ENCODE results near the gene ZER1. TPM values are rescaled to one million over a fixed set of nuclear protein-coding genes. Genes with fewer than 3 reads are reported as not detected.

Gene ZER1
- total RNA-seq, 2 experiments from 2014 or later: 11.0 to 15.1 TPM

DNA sequence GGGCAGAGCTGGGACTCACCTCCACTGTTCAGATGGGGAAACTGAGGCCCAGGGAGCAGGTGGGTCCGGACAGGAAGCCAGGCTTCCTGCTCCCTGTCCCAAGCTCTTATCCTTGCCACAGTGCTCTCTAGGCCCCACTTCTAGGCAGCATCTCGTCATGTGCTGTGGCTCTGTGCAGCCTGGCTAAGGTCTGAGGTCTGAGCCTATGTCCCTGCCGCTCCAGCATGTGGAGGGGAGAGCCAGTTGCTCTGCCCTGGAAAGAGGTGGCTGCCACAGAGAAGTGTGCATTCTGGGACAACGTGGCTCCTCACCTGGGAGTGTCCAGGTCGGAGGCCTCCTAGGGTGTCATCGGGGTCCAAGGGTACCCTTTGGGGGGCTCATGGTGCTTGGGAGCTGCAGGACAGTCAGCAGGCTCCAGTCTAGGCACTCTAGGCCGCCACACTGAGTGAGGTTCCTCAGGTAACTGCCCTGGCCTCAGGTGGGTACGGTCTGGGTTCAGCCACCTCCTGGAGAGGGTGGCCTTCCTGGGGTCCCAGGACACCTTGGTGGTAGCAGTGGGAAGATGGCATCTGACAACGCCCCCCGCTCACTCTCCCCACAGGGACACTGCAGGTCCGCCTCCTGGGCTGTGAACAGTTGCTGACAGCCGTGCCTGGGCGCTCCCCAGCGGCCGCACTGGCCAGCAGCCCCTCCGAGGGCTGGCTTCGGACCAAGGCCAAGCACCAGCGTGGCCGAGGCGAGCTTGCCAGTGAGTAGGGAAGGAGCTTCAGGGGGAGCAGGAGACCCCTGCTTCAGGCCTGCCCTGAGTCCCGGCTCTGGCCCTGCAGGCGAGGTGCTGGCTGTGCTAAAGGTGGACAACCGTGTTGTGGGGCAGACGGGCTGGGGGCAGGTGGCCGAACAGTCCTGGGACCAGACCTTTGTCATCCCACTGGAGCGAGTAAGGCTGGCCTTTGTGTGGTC lies 59.0 kb downstream of the ZER1 start:
- H3K27ac ChIP-seq (ENCODE audit: low read depth, low read length, poor library complexity, severe bottlenecking): no peak overlapping the region
- no peak for DNase-seq (ENCODE audit: low spot score)
- POLR2A ChIA-PET: no interaction called here

DNA sequence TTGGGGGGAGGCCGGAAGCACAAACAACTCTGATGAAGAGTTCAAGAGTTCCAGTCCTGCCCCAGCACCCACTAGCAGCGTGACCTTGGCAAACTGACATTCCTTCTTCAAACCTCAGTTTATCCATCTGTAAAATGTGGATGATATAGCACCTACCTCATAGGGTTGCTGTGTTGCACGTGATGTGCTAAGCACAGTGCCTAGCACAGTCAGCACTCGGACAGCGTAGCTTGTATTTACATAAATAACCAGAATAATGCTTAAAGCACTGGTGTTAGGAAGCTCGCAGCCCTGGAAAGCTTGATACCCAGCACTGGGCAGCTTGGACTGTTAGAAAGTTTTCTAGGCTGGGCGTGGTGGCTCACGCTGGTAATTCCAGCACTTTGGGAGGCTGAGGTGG lies 64.3 kb downstream of the ZER1 start:
- Histone ChIP-seq H3K27ac (ENCODE audit: low read depth, low read length, poor library complexity, severe bottlenecking) (no peak overlapping the region), H3K36me3 (ENCODE audit: insufficient read depth, low read length) (no peaks in the 10 kb centered on the region), H4K20me1 (ENCODE audit: insufficient read depth, low read length) (no peaks in the 10 kb centered on the region), H3K4me2 (ENCODE audit: low read length) (no peak overlapping the region), H3K4me1 (ENCODE audit: insufficient read depth, low read length, poor library complexity, severe bottlenecking) (peaks cover 7% of the 10 kb centered on the region), H3K9me2 (ENCODE audit: insufficient read depth, low read length) (no peaks in the 10 kb centered on the region), H3K9me3 (ENCODE audit: low read length) (no peaks in the 10 kb centered on the region), H3K4me3 (ENCODE audit: low read depth, low read length, poor library complexity, severe bottlenecking) (no peak overlapping the region), H3K79me2 (ENCODE audit: insufficient read depth, low read depth, low read length) (no peaks in the 10 kb centered on the region), H2AFZ (ENCODE audit: low read length) (no peak overlapping the region)
- TF ChIP-seq, protein P1, sequence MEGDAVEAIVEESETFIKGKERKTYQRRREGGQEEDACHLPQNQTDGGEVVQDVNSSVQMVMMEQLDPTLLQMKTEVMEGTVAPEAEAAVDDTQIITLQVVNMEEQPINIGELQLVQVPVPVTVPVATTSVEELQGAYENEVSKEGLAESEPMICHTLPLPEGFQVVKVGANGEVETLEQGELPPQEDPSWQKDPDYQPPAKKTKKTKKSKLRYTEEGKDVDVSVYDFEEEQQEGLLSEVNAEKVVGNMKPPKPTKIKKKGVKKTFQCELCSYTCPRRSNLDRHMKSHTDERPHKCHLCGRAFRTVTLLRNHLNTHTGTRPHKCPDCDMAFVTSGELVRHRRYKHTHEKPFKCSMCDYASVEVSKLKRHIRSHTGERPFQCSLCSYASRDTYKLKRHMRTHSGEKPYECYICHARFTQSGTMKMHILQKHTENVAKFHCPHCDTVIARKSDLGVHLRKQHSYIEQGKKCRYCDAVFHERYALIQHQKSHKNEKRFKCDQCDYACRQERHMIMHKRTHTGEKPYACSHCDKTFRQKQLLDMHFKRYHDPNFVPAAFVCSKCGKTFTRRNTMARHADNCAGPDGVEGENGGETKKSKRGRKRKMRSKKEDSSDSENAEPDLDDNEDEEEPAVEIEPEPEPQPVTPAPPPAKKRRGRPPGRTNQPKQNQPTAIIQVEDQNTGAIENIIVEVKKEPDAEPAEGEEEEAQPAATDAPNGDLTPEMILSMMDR (conservative IDR thresholded peaks at IDR 0.05; ENCODE audit: low read length): no peak
- TF ChIP-seq EZH2phosphoT487 (IDR thresholded peaks at IDR 0.05; ENCODE audit: borderline replicate concordance, low read depth, low read length): no peak
- BruUV-seq (replicated peaks): no TSS peak
- ChIA-PET CTCF (ENCODE audit: unreplicated experiment) (no interaction called here), POLR2A (no interaction called here)
- DNase-seq (ENCODE audit: low spot score): no peak
- intact Hi-C loops (cut with micrococcal nuclease; ENCODE audit: unreplicated experiment): no loop called here

More for the DNA sequence above, 59.0 kb downstream of the ZER1 start:
- intact Hi-C loops (cut with micrococcal nuclease; ENCODE audit: unreplicated experiment): no loop called here
- no TSS peak for BruUV-seq (replicated peaks)
- CTCF ChIA-PET (ENCODE audit: unreplicated experiment): no interaction called here
- Histone ChIP-seq H3K4me3 (ENCODE audit: low read depth, low read length, poor library complexity, severe bottlenecking) (no peak overlapping the region), H4K20me1 (ENCODE audit: insufficient read depth, low read length) (no peaks in the 10 kb centered on the region), H3K9me2 (ENCODE audit: insufficient read depth, low read length) (no peaks in the 10 kb centered on the region), H3K36me3 (ENCODE audit: insufficient read depth, low read length) (no peaks in the 10 kb centered on the region), H3K9me3 (ENCODE audit: low read length) (no peaks in the 10 kb centered on the region), H2AFZ (ENCODE audit: low read length) (no peak overlapping the region), H3K79me2 (ENCODE audit: insufficient read depth, low read depth, low read length) (no peaks in the 10 kb centered on the region), H3K4me2 (ENCODE audit: low read length) (no peak overlapping the region), H3K4me1 (ENCODE audit: insufficient read depth, low read length, poor library complexity, severe bottlenecking) (no peaks in the 10 kb centered on the region)
- TF ChIP-seq, protein P1 (conservative IDR thresholded peaks at IDR 0.05; ENCODE audit: low read length): no peak
- no peak for TF ChIP-seq EZH2phosphoT487 (IDR thresholded peaks at IDR 0.05; ENCODE audit: borderline replicate concordance, low read depth, low read length)

All from OCI-LY7 (cell line).